Psoas muscle (tissue), 8 donors: ENCODE results near the gene CDH4. TPM values are rescaled to one million over a fixed set of nuclear protein-coding genes. Genes with fewer than 3 reads are reported as not detected.

ENCODE experiments used
- ATAC-seq, 4 donors: fragments of 200-7000 bp; cut with Tn5 transposase; one replicate each; pipeline ENCODE4 v1.9.1; 2020; ENCODE audit warnings: moderate library complexity in 3 of 4, mild to moderate bottlenecking in 2 of 4
- DNase-seq, 2 donors: peaks; one replicate each; pipeline ENCODE4 v3.0.0-alpha.2; 2020
- H3K27ac ChIP-seq: fragments of 200-600 bp; one replicate; pipeline ENCODE4 v1.8.0; 2022
- H3K27me3 ChIP-seq, 3 donors: fragments of 200-600 bp in 1 of 3; one replicate each; pipeline versions ENCODE4 v1.6.1 to v1.8.0; 2013 to 2022; ENCODE audit warnings: low read length in 2 of 3, mild to moderate bottlenecking in 2 of 3, moderate library complexity in 1 of 3; ENCODE audit not compliant: insufficient read depth in 3 of 3
- H3K36me3 ChIP-seq, 2 donors: fragments of 200-600 bp in 1 of 2; one replicate each; pipeline versions ENCODE4 v1.6.1 to v1.8.0; 2013 to 2022; ENCODE audit warnings: low read depth in 1 of 2, mild to moderate bottlenecking in 1 of 2, moderate library complexity in 1 of 2; ENCODE audit not compliant: insufficient read depth in 1 of 2
- H3K4me1 ChIP-seq: fragments of 200-600 bp; one replicate; pipeline ENCODE4 v1.8.0; 2022
- H3K4me3 ChIP-seq: fragments of 200-600 bp; one replicate; pipeline ENCODE4 v1.8.0; 2022; ENCODE audit warnings: mild to moderate bottlenecking
- H3K9me3 ChIP-seq: fragments of 200-600 bp; one replicate; pipeline ENCODE4 v1.8.0; 2022
- CTCF ChIP-seq: fragments of 200-600 bp; IDR thresholded peaks from one replicate; pipeline ENCODE4 v1.8.0; 2022; ENCODE audit warnings: antibody characterized with exemption
- WGBS, 3 donors: extraction: QIAGEN DNeasy Blood & Tissue Kit; methylation state at CpG; one replicate each; pipeline versions ENCODE4 v1.1.6 to v1.1.7; 2013; 5-methylcytosine and 5-hydroxymethylcytosine counted together
- intact Hi-C, 2 donors: fragments of 100-400 bp; cut with DNase I; formaldehyde crosslinking; loops; one replicate each; pipeline versions ENCODE4 v1.11.0 to v1.14.2; 2022
- polyA plus RNA-seq, 3 donors: library from polyadenylated mRNA; stranded (reverse); fragments of 200-250 nt; gene quantifications; one replicate each; pipeline ENCODE4 v1.2.3, GENCODE V29; 2013
- total RNA-seq, 4 donors: library from RNA; stranded (reverse); fragmentation: NEBNext Ultra II Directional in 2 of 4; extraction: Animal tissue kit (Norgen Biotek cat#: 25700) in 2 of 4; gene quantifications; one replicate each; pipeline versions ENCODE4 v1.2.1 to v1.2.4, GENCODE V29; 2021 to 2023
- donor health status: healthy with polysubstance abuse.
- donor health status: DM: no; HTN: no; CAD: no; lungs with moderate emphysema.
- donor health status: Bipolar disorder and iron deficiency.
- donor health status: healthy.
- donor health status: DM: yes; HTN: yes; CAD: no.
- donor health status: DM: no; HTN: no; CAD: no.
- donor health status: DM: no; HTN: no; CAD: no.
- donor health status: DM: yes; HTN: yes; CAD: no.

The CDH4 gene
- total and polyA plus RNA-seq, 7 donors = 0.26 to 1.0 (median 0.34) TPM

- no peaks in the 10 kb centered on the region for H3K27me3 ChIP-seq
- no peaks in the 10 kb centered on the region for H3K36me3 ChIP-seq
- no peak for TF ChIP-seq CTCF
- H3K9me3 ChIP-seq = no peaks in the 10 kb centered on the region
- no peak for DNase-seq
- 79 to 85% (median 84%) methylated on average over 2 of the region's 2 CpGs for WGBS, 3 donors
- no peak for ATAC-seq
- no peak overlapping the region for H3K27ac ChIP-seq
- H3K4me3 ChIP-seq = no peak overlapping the region
- no peaks in the 10 kb centered on the region for H3K4me1 ChIP-seq
- intact Hi-C loops = no loop called here
Measured at GRCh38 chr20:61551401-61551800, 299.3 kb downstream of the CDH4 start.

GRCh38 chr20:61554617-61555016, 302.6 kb downstream of the CDH4 start:
- no peaks in the 10 kb centered on the region for H3K36me3 ChIP-seq
- no peak for TF ChIP-seq CTCF
- no peaks in the 10 kb centered on the region for H3K9me3 ChIP-seq
- intact Hi-C loops = no loop called here
- 73 to 91% (median 85%) methylated on average over 10 of the region's 10 CpGs for WGBS, 3 donors
- ATAC-seq (no peak), DNase-seq (no peak)
- H3K4me3 ChIP-seq = no peak overlapping the region
- H3K27me3 ChIP-seq = no peaks in the 10 kb centered on the region
- no peaks in the 10 kb centered on the region for H3K4me1 ChIP-seq
- H3K27ac ChIP-seq = no peak overlapping the region

- 56 to 61% (median 57%) methylated on average over 6 of the region's 6 CpGs for WGBS, 3 donors
- TF ChIP-seq CTCF = no peak
- Histone ChIP-seq H3K27ac (no peak overlapping the region), H3K36me3 (no peaks in the 10 kb centered on the region), H3K9me3 (no peaks in the 10 kb centered on the region), H3K4me3 (no peak overlapping the region), H3K27me3 (no peaks in the 10 kb centered on the region), H3K4me1 (no peaks in the 10 kb centered on the region)
- DNase-seq (no peak), ATAC-seq (no peak)
- intact Hi-C loops = no loop called here
Measured at GRCh38 chr20:61555566-61555965, 303.5 kb downstream of the CDH4 start.

GRCh38 chr20:61556111-61556510, 304.1 kb downstream of the CDH4 start:
- WGBS, 3 donors = 29 to 68% (median 37%) methylated on average over 3 of the region's 3 CpGs
- ATAC-seq = no peak

More at GRCh38 chr20:61556111-61556510, 304.1 kb downstream of the CDH4 start:
- Histone ChIP-seq H3K36me3 (no peaks in the 10 kb centered on the region), H3K4me1 (no peaks in the 10 kb centered on the region), H3K27me3 (no peaks in the 10 kb centered on the region), H3K4me3 (no peak overlapping the region), H3K9me3 (no peaks in the 10 kb centered on the region), H3K27ac (no peak overlapping the region)
- intact Hi-C loops = no loop called here
- TF ChIP-seq CTCF = no peak
- DNase-seq = no peak
